OCI-LY1 (cell line): Measurements from ENCODE around the gene MEDAG.

ENCODE experiments used
- H2AFZ ChIP-seq: fragments of 200-600 bp; sonication (generic), shearing (Covaris generic); 2 replicates; pipeline ENCODE4 v1.6.0; 2014; ENCODE audit warnings: antibody characterized with exemption, mild to moderate bottlenecking, low read length
- H3F3A ChIP-seq: fragments of 200-600 bp; sonication (generic), shearing (Covaris generic); 2 replicates; pipeline ENCODE4 v1.6.0; 2014; ENCODE audit warnings: mild to moderate bottlenecking, antibody characterized with exemption, low read length, moderate library complexity; ENCODE audit not compliant: insufficient read depth
- H3K27ac ChIP-seq: fragments of 200-600 bp; sonication (generic); 2 replicates; pipeline ENCODE4 v1.5.1; 2014; ENCODE audit warnings: low read length, mixed run types, mild to moderate bottlenecking, low read depth; ENCODE audit not compliant: poor library complexity, severe bottlenecking
- H3K27me3 ChIP-seq: fragments of 200-600 bp; sonication (generic); 2 replicates; pipeline ENCODE4 v1.6.0; 2014; ENCODE audit warnings: antibody characterized with exemption, mild to moderate bottlenecking, low read length, moderate library complexity; ENCODE audit not compliant: insufficient read depth
- H3K36me3 ChIP-seq: fragments of 200-600 bp; sonication (generic); 2 replicates; pipeline ENCODE4 v1.6.1; 2014; ENCODE audit warnings: mild to moderate bottlenecking, antibody characterized with exemption, low read length, moderate library complexity, mixed read lengths; ENCODE audit not compliant: insufficient read depth
- H3K4me1 ChIP-seq: fragments of 200-600 bp; sonication (generic); 2 replicates; pipeline ENCODE4 v1.5.1; 2014; ENCODE audit warnings: mild to moderate bottlenecking, low read length, moderate library complexity; ENCODE audit not compliant: insufficient read depth, severe bottlenecking
- H3K4me2 ChIP-seq: fragments of 200-600 bp; sonication (generic), shearing (Covaris generic); 2 replicates; pipeline ENCODE4 v1.6.1; 2014; ENCODE audit warnings: low read length
- H3K4me3 ChIP-seq: fragments of 200-600 bp; sonication (generic); 2 replicates; pipeline ENCODE4 v1.5.1; 2014; ENCODE audit warnings: low read length, low read depth, mild to moderate bottlenecking, mixed read lengths; ENCODE audit not compliant: poor library complexity, severe bottlenecking
- H3K79me2 ChIP-seq: fragments of 200-600 bp; shearing (Covaris generic); 2 replicates; pipeline ENCODE4 v1.6.1; 2016; ENCODE audit warnings: mixed run types, low read length, mixed read lengths; ENCODE audit not compliant: insufficient read depth
- H3K9ac ChIP-seq: fragments of 200-600 bp; sonication (generic), shearing (Covaris generic); 2 replicates; pipeline ENCODE4 v1.6.1; 2014; ENCODE audit warnings: mild to moderate bottlenecking, low read length, mixed read lengths
- H3K9me2 ChIP-seq: fragments of 200-600 bp; sonication (generic), shearing (Covaris generic); 2 replicates; pipeline ENCODE4 v1.6.1; 2014; ENCODE audit warnings: low read depth, mild to moderate bottlenecking, low read length, mixed read lengths
- H3K9me3 ChIP-seq: fragments of 200-600 bp; shearing (Covaris generic); 2 replicates; pipeline ENCODE4 v1.6.1; 2014; ENCODE audit warnings: low read length, mixed read lengths
- H4K20me1 ChIP-seq: fragments of 200-600 bp; sonication (generic), shearing (Covaris generic); 2 replicates; pipeline ENCODE4 v1.6.0; 2016; ENCODE audit warnings: mild to moderate bottlenecking, low read length; ENCODE audit not compliant: insufficient read depth
- CTCF ChIP-seq: fragments of 200-600 bp; sonication (generic), shearing (Covaris generic); IDR thresholded peaks from 2 replicates; pipeline ENCODE4 v1.5.1; 2017; ENCODE audit warnings: mild to moderate bottlenecking, antibody characterized with exemption, low read length, moderate library complexity, mixed read lengths
- EZH2 ChIP-seq: fragments of 200-600 bp; sonication (generic), shearing (Covaris generic); IDR thresholded peaks from 2 replicates; pipeline ENCODE4 v1.8.0; 2017; ENCODE audit warnings: borderline replicate concordance, mixed run types, mild to moderate bottlenecking, antibody characterized with exemption, low read length, moderate library complexity, mixed read lengths

MEDAG gene

GRCh38 chr13:30908416-30908980, 2.4 kb downstream of the MEDAG start:
- H3K9me3 ChIP-seq = no peaks in the 10 kb centered on the region
- TF ChIP-seq EZH2 (no peak), CTCF (no peak)
- no peaks in the 10 kb centered on the region for H3K27me3 ChIP-seq
- H3K4me2 ChIP-seq = no peak overlapping the region
- H3K4me1 ChIP-seq = no peaks in the 10 kb centered on the region
- H4K20me1 ChIP-seq = no peaks in the 10 kb centered on the region
- H3F3A ChIP-seq = no peaks in the 10 kb centered on the region
- H3K9ac ChIP-seq = no peak overlapping the region
- no peak overlapping the region for H3K27ac ChIP-seq
- no peak overlapping the region for H3K4me3 ChIP-seq
- no peaks in the 10 kb centered on the region for H3K9me2 ChIP-seq
- no peak overlapping the region for H2AFZ ChIP-seq
- no peaks in the 10 kb centered on the region for H3K79me2 ChIP-seq
- H3K36me3 ChIP-seq = no peaks in the 10 kb centered on the region

- Histone ChIP-seq H3K27ac (no peak overlapping the region), H3K27me3 (no peaks in the 10 kb centered on the region), H3K9ac (no peak overlapping the region)
Observed at GRCh38 chr13:30910676-30911075, 4.6 kb downstream of the MEDAG start.

GRCh38 chr13:30915691-30916541, 9.8 kb downstream of the MEDAG start:
- H3K9me3 ChIP-seq = no peaks in the 10 kb centered on the region
- no peaks in the 10 kb centered on the region for H3F3A ChIP-seq
- H3K27me3 ChIP-seq = no peaks in the 10 kb centered on the region
- no peak overlapping the region for H3K4me3 ChIP-seq
- H3K9ac ChIP-seq = no peak overlapping the region
- no peaks in the 10 kb centered on the region for H3K9me2 ChIP-seq
- H3K4me1 ChIP-seq = no peaks in the 10 kb centered on the region
- H4K20me1 ChIP-seq = no peaks in the 10 kb centered on the region
- H3K4me2 ChIP-seq = no peak overlapping the region
- no peak overlapping the region for H2AFZ ChIP-seq
- no peaks in the 10 kb centered on the region for H3K79me2 ChIP-seq
- H3K27ac ChIP-seq = no peak overlapping the region
- no peak for TF ChIP-seq EZH2
- TF ChIP-seq CTCF = no peak
- no peaks in the 10 kb centered on the region for H3K36me3 ChIP-seq

More at GRCh38 chr13:30910676-30911075, 4.6 kb downstream of the MEDAG start:
- no peak overlapping the region for H3K4me2 ChIP-seq
- TF ChIP-seq CTCF (no peak), EZH2 (no peak)
- no peaks in the 10 kb centered on the region for H4K20me1 ChIP-seq
- H3K79me2 ChIP-seq = no peaks in the 10 kb centered on the region
- H3F3A ChIP-seq = no peaks in the 10 kb centered on the region
- no peak overlapping the region for H2AFZ ChIP-seq
- no peaks in the 10 kb centered on the region for H3K9me2 ChIP-seq
- no peaks in the 10 kb centered on the region for H3K9me3 ChIP-seq
- H3K36me3 ChIP-seq = no peaks in the 10 kb centered on the region
- no peaks in the 10 kb centered on the region for H3K4me1 ChIP-seq
- H3K4me3 ChIP-seq = no peak overlapping the region
